K562 (cell line): ENCODE results near the gene GET3. TPM values are rescaled to one million over a fixed set of nuclear protein-coding genes. Genes with fewer than 3 reads are reported as not detected.

ENCODE experiments used
- CBX1 ChIP-seq: sonication (generic); IDR thresholded peaks from 2 replicates; pipeline ENCODE4 v1.6.1; 2016; ENCODE audit warnings: antibody characterized with exemption, low read depth, mild to moderate bottlenecking
- GMEB1 ChIP-seq: fragments of 250-450 bp; sonication (Bioruptor Pico); IDR thresholded peaks from 2 replicates; pipeline ENCODE4 v1.4.0; 2020; ENCODE audit warnings: mild to moderate bottlenecking
- HCFC1 ChIP-seq: IDR thresholded peaks from 2 replicates; pipeline ENCODE4 v1.6.1; 2012; ENCODE audit warnings: low read depth, low read length, improper control_type of control experiment
- KAT7 ChIP-seq: sonication (generic); formaldehyde crosslinking; IDR thresholded peaks from 2 replicates; pipeline ENCODE4 v1.8.0; 2022; ENCODE audit warnings: missing genetic modification reagents, mild to moderate bottlenecking, borderline replicate concordance
- MTF1 ChIP-seq: fragments of 250-450 bp; sonication (Bioruptor Pico); IDR thresholded peaks from 2 replicates; pipeline ENCODE4 v1.9.0; 2021; ENCODE audit warnings: moderate library complexity, mild to moderate bottlenecking, inconsistent platforms, borderline replicate concordance
- MXI1 ChIP-seq: IDR thresholded peaks from 2 replicates; pipeline ENCODE4 v1.6.1; 2011; ENCODE audit warnings: low read depth, mild to moderate bottlenecking, improper control_type of control experiment, low read length
- SP1 ChIP-seq: sonication (generic); formaldehyde crosslinking; IDR thresholded peaks from 2 replicates; pipeline ENCODE4 v1.8.1; 2022; ENCODE audit warnings: mild to moderate bottlenecking, missing genetic modification reagents
- ZNF175 ChIP-seq: fragments of 200-800 bp; sonication (Bioruptor generic); IDR thresholded peaks from 2 replicates; pipeline ENCODE4 v1.6.1; 2016; ENCODE audit warnings: low read depth, mild to moderate bottlenecking, missing genetic modification characterization, missing compliant biosample characterization
- ZNF407 ChIP-seq: fragments of 450-650 bp; IDR thresholded peaks from 2 replicates; pipeline ENCODE4 v1.6.1; 2016; ENCODE audit warnings: low read depth
- polyA plus RNA-seq, 8 experiments: library from polyadenylated mRNA; depleted of rRNA in 4 of 8; stranded (reverse) in 5 of 8; unstranded in 3 of 8; fragments of >200 nt; fragmentation: Nextera tagmentation in 2 of 8; fragmentation: Illumina TruSeq in 1 of 8; extraction: Ambion mirVana in 2 of 8; extraction: Trizol in 1 of 8; gene quantifications; 2 replicates each; pipeline versions ENCODE4 v1.2.1 to v1.2.3, GENCODE V29; 2011 to 2014; ENCODE audit warnings: inconsistent platforms in 1 of 8, missing spikeins in 1 of 8
- total RNA-seq, 7 experiments: library from RNA; depleted of rRNA in 6 of 7; stranded (reverse); fragments of >200 nt in 6 of 7; fragmentation: Illumina TruSeq in 2 of 7; extraction: Trizol in 2 of 7; gene quantifications; 2 replicates each; pipeline versions ENCODE4 v1.2.1 to v1.2.3, GENCODE V29; 2011 to 2021; ENCODE audit warnings: low replicate concordance in 1 of 7

Gene GET3
- total and polyA plus RNA-seq, 9 of the 15 experiments (the other 6 are each of a cell fraction or from before 2014, with no cell fraction given) = 8.3 to 83.5 (median 51.8) TPM

- TF ChIP-seq ZNF407 (no peak), GMEB1 (CRISPR knock-in tag) (no peak), MTF1 (CRISPR knock-in tag) (no peak), CBX1 (no peak), MXI1 (no peak), SP1 (no peak), KAT7 (CRISPR knock-in tag) (no peak), ZNF175 (CRISPR knock-in tag) (no peak), HCFC1 (no peak)
These were observed 48.3 kb upstream of the GET3 start (continued) for GRCh38 chr19:12689012-12689411.
